Stomach (tissue), 9 donors: ENCODE measurements around the gene FMN1. TPM values are rescaled to one million over a fixed set of nuclear protein-coding genes. Genes with fewer than 3 reads are reported as not detected.
A peak's percentile ranks its signal among the peaks of the same experiment; 100 is the strongest.

Experiments
- DNase-seq, 2 donors: peaks; one replicate each; pipeline versions ENCODE4 v3.0.0 to v3.0.0-alpha.2; 2013 to 2019
- H3K27ac ChIP-seq, 5 donors: fragments of 200-600 bp in 4 of 5; sonication (generic) in 4 of 5; one replicate each; pipeline ENCODE4 v1.5.1; 2013 to 2019; ENCODE audit warnings: mild to moderate bottlenecking in 1 of 5, moderate library complexity in 1 of 5
- H3K27me3 ChIP-seq, 3 donors: fragments of 200-600 bp; sonication (generic); one replicate each; pipeline ENCODE4 v1.5.1; 2017 to 2019; ENCODE audit warnings: mixed run types in 1 of 3
- H3K36me3 ChIP-seq, 4 donors: fragments of 200-600 bp; sonication (generic); 1 replicate in 3 of 4; 2 replicates in 1 of 4; pipeline ENCODE4 v1.5.1; 2016 to 2019
- H3K4me1 ChIP-seq, 4 donors: fragments of 200-600 bp; sonication (generic); one replicate each; pipeline ENCODE4 v1.5.1; 2016 to 2019
- H3K4me3 ChIP-seq, 4 donors: fragments of 200-600 bp; sonication (generic) in 3 of 4; one replicate each; pipeline ENCODE4 v1.5.1; 2016 to 2019; ENCODE audit warnings: mild to moderate bottlenecking in 1 of 4
- H3K9me3 ChIP-seq, 4 donors: fragments of 200-600 bp; sonication (generic); one replicate each; pipeline ENCODE4 v1.5.1; 2016 to 2019
- EP300 ChIP-seq: sonication (generic); formaldehyde crosslinking; IDR thresholded peaks from one replicate; pipeline ENCODE4 v1.6.1; 2017; ENCODE audit warnings: antibody characterized with exemption
- POLR2A ChIP-seq, 4 donors: fragments of 450-650 bp; IDR thresholded peaks; one replicate each; pipeline ENCODE4 v1.6.1; 2016; ENCODE audit warnings: antibody characterized with exemption in 4 of 4, control low read depth in 2 of 4, mild to moderate bottlenecking in 1 of 4, moderate library complexity in 1 of 4
- POLR2AphosphoS5 ChIP-seq, 3 donors: sonication (generic); formaldehyde crosslinking; IDR thresholded peaks; one replicate each; pipeline ENCODE4 v1.6.1; 2016; ENCODE audit warnings: antibody characterized with exemption in 3 of 3
- WGBS, 5 donors: extraction: QIAGEN DNeasy Blood & Tissue Kit in 3 of 5; methylation state at CpG; one replicate each; pipeline versions ENCODE4 v1.1.5 to v1.1.7; 2013 to 2018; 5-methylcytosine and 5-hydroxymethylcytosine counted together
- intact Hi-C: fragments of 100-400 bp; cut with DNase I; formaldehyde crosslinking; loops from one replicate; pipeline ENCODE4 v1.15.1; 2023; ENCODE audit warnings: low total_unique reads
- polyA plus RNA-seq, 3 donors: library from polyadenylated mRNA; stranded (reverse); fragments of 200-250 nt; gene quantifications; one replicate each; pipeline ENCODE4 v1.2.3, GENCODE V29; 2013
- total RNA-seq, 5 donors: library from RNA; depleted of rRNA; stranded (reverse); fragments of >200 nt; gene quantifications; one replicate each; pipeline versions ENCODE4 v1.1.0 to v1.2.3, GENCODE V29; 2014 to 2016
- TF ChIP-seq, protein P1 (sequence below), 7 experiments: fragments of 450-650 bp in 4 of 7; fragments of 200-600 bp in 3 of 7; sonication (generic) in 3 of 7; IDR thresholded peaks; one replicate each; pipeline ENCODE4 v1.5.1; 2016 to 2019; ENCODE audit warnings: antibody characterized with exemption in 7 of 7, control low read depth in 2 of 7, mild to moderate bottlenecking in 1 of 7
- donor health status: healthy with polysubstance abuse.
- donor health status: Bipolar disorder and iron deficiency.
- donor health status: healthy.

FMN1 gene
- total and polyA plus RNA-seq, 8 donors = 0.40 to 58.0 (median 22.9) TPM

DNA sequence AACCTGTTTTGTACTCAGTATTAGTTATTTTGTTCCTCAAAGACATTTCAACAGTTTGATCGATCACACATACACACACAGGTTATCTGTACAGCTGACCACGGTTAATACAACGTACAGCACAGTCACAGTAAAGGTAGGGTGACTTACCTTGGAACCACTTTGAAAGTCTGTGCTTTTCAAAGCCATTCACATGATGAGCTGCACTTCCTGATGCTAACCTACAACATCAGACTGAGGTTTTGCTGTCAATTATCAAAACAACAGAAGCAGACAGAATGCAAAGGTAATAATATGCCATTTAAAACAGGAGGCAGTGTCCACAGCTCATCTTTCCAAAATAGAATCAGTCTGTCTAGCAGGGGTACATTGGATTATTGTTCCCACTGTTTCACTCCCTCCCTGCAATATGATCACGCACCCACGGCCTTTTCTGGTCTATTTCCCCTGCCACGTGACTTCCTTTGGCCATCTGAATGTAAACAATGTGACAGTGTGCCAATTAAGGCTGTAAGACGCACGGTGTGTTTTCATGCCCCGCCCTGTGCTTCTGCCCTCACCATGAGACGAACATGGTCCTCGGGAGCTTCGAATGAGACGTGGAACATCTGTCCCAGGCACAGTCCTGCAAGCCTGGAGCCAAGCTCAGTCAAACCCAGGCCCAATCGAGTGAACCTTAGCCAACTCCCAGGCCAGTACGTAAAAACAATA lies 102.4 kb downstream of the FMN1 start:
- DNase-seq = peak in 1 of 2 donors; percentile 31
- no peak overlapping the region for H3K27ac ChIP-seq
- no peak for TF ChIP-seq POLR2A (IDR thresholded peaks at IDR 0.05)
- TF ChIP-seq, protein P1, sequence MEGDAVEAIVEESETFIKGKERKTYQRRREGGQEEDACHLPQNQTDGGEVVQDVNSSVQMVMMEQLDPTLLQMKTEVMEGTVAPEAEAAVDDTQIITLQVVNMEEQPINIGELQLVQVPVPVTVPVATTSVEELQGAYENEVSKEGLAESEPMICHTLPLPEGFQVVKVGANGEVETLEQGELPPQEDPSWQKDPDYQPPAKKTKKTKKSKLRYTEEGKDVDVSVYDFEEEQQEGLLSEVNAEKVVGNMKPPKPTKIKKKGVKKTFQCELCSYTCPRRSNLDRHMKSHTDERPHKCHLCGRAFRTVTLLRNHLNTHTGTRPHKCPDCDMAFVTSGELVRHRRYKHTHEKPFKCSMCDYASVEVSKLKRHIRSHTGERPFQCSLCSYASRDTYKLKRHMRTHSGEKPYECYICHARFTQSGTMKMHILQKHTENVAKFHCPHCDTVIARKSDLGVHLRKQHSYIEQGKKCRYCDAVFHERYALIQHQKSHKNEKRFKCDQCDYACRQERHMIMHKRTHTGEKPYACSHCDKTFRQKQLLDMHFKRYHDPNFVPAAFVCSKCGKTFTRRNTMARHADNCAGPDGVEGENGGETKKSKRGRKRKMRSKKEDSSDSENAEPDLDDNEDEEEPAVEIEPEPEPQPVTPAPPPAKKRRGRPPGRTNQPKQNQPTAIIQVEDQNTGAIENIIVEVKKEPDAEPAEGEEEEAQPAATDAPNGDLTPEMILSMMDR (IDR thresholded peaks at IDR 0.05) = no peak
- no peak for TF ChIP-seq EP300
- no peak for TF ChIP-seq POLR2AphosphoS5 (IDR thresholded peaks at IDR 0.05)

DNA sequence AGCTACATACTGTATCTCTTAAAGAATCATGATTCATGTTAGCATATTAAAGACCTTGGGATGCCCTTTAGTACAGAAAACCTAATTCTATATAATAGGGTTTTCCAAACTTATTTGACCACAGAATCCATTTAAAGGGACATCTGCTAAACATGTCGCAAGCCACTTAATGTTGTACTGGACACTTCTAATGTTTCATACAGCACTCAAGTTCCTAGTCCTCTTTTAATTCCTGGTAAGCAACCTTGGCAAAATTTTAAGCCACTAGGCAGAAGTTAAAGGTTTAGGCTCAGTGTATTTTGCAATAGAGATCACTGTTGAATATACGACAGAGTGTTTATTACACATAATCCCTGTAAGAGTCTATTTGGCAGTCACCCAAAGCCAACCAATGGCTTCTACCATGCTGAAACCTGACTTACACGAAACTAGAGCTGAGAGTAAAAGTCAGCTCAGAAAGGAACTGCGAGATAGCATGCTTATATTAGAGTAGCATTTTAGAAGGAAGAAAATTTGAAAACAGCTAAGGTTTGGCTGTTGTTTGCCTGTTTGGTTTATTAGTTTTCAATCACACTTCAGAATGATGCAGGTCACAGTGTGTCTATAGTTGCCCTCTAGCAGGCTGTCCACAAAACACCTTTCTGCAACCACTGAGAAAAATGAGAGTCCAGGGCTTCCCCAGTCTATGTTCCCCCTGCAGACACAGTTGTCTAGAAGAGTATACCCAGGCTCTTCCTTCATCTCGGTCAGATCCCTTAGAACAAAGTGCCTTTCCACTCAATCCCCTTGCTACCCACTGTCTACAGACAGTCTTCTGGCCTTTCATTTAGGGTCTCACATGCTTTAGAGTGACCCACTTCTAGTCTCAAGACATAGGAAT lies 104.4 kb downstream of the FMN1 start:
- peak in 1 of 2 donors; percentile 67 for DNase-seq
- no peak overlapping the region for H3K4me3 ChIP-seq
- no peaks in the 10 kb centered on the region for H3K9me3 ChIP-seq
- no peak for TF ChIP-seq EP300
- peak; percentile 10 to 86 (median 43) for TF ChIP-seq POLR2AphosphoS5 (IDR thresholded peaks at IDR 0.05)
- TF ChIP-seq POLR2A (IDR thresholded peaks at IDR 0.05) = no peak
- TF ChIP-seq, protein P1 (IDR thresholded peaks at IDR 0.05) = no peak
- intact Hi-C loops = no loop called here
- H3K36me3 ChIP-seq = no peaks in the 10 kb centered on the region
- WGBS, 5 donors = 31 to 44% (median 39%) methylated on average over 5 of the region's 5 CpGs
- H3K27ac ChIP-seq = peak overlapping the region in 2 of 5 donors; percentile 49 to 69
- H3K4me1 ChIP-seq = peaks cover 0 to 35% (median 12%) of the 10 kb centered on the region in 4 donors
- no peaks in the 10 kb centered on the region for H3K27me3 ChIP-seq

More for the DNA sequence above, 102.4 kb downstream of the FMN1 start:
- H3K36me3 ChIP-seq = no peaks in the 10 kb centered on the region
- no peaks in the 10 kb centered on the region for H3K27me3 ChIP-seq
- H3K4me1 ChIP-seq = peaks cover 0 to 35% (median 12%) of the 10 kb centered on the region in 4 donors
- H3K9me3 ChIP-seq = no peaks in the 10 kb centered on the region
- intact Hi-C loops = no loop called here
- 43 to 46% (median 45%) methylated on average over 15 of the region's 15 CpGs for WGBS, 5 donors
- H3K4me3 ChIP-seq = no peak overlapping the region

DNA sequence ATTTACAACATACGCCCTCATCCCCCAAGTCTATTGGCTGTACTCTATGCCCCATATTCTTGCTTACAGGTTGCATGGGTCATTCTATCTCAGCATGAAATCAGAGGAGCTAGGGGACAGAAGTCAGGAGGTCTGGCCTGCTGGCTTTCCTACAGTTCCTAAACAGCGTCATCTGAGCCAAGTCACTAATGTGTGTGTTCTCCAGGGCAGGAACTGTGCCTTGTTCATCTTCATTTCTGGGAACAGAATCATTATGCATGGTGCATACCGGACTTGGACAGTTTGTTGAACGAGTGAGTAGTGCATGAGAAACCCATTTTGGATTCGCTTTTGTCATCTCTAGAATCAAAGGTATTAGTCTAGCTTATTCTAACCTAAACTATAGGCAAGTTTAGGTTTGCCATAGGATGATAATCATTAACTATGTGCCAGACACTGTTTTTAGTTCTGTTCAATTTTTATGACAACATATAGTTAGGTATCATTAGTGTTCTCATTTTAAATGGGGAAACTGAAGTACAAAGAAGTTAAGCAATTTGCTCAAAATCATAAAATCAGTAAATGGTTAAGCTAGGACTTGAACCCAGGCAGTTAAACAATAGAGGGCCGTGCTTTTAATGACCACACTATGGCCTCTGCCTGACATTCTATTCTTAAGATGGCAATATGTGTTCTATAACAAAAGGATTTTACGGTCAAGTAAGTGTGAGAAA lies 105.2 kb downstream of the FMN1 start:
- Histone ChIP-seq H3K27ac (peak overlapping the region in 2 of 5 donors; percentile 49 to 69), H3K9me3 (no peaks in the 10 kb centered on the region), H3K36me3 (no peaks in the 10 kb centered on the region), H3K4me3 (no peak overlapping the region), H3K27me3 (no peaks in the 10 kb centered on the region), H3K4me1 (peaks cover 0 to 30% (median 12%) of the 10 kb centered on the region in 4 donors)
- 69 to 82% (median 77%) methylated on average over 7 of the region's 7 CpGs for WGBS, 5 donors
- intact Hi-C loops = no loop called here
- TF ChIP-seq EP300 = no peak
- TF ChIP-seq, protein P1 (IDR thresholded peaks at IDR 0.05) = no peak
- peak in 2 of 3 donors; percentile 34 to 58 for TF ChIP-seq POLR2AphosphoS5 (IDR thresholded peaks at IDR 0.05)
- no peak for TF ChIP-seq POLR2A (IDR thresholded peaks at IDR 0.05)
- no peak for DNase-seq
